Neural progenitor cell (in vitro differentiated cells): ENCODE data around the gene MS4A10.

Experiments used
- CTCF ChIP-seq: fragments of 200-600 bp; sonication (generic); IDR thresholded peaks from 2 replicates; pipeline ENCODE4 v1.5.1; 2017; ENCODE audit warnings: antibody characterized with exemption, mild to moderate bottlenecking
- EZH2phosphoT487 ChIP-seq: fragments of 200-600 bp; sonication (generic); IDR thresholded peaks from 2 replicates; pipeline ENCODE4 v1.6.1; 2017; ENCODE audit warnings: antibody characterized with exemption

GRCh38 chr11:60809249-60809648, 24.1 kb downstream of the MS4A10 start:
- no peak for TF ChIP-seq CTCF
- no peak for TF ChIP-seq EZH2phosphoT487
